Suprapubic skin (tissue), 4 donors: ENCODE data around the gene MRPL54.

Experiments
- POLR2A ChIP-seq, 2 donors: fragments of 450-650 bp; IDR thresholded peaks; one replicate each; pipeline ENCODE4 v1.6.1; 2017; ENCODE audit warnings: antibody characterized with exemption in 2 of 2, mild to moderate bottlenecking in 2 of 2, moderate library complexity in 2 of 2
- POLR2AphosphoS5 ChIP-seq, 3 donors: sonication (generic); formaldehyde crosslinking; IDR thresholded peaks; one replicate each; pipeline ENCODE4 v1.6.1; 2017; ENCODE audit warnings: antibody characterized with exemption in 3 of 3
- TF ChIP-seq, protein P1 (sequence below), 2 donors: fragments of 200-600 bp in 1 of 2; fragments of 450-650 bp in 1 of 2; sonication (generic) in 1 of 2; IDR thresholded peaks; one replicate each; pipeline ENCODE4 v1.5.1; 2016 to 2019; ENCODE audit warnings: antibody characterized with exemption in 2 of 2, mild to moderate bottlenecking in 1 of 2, moderate library complexity in 1 of 2

DNA sequence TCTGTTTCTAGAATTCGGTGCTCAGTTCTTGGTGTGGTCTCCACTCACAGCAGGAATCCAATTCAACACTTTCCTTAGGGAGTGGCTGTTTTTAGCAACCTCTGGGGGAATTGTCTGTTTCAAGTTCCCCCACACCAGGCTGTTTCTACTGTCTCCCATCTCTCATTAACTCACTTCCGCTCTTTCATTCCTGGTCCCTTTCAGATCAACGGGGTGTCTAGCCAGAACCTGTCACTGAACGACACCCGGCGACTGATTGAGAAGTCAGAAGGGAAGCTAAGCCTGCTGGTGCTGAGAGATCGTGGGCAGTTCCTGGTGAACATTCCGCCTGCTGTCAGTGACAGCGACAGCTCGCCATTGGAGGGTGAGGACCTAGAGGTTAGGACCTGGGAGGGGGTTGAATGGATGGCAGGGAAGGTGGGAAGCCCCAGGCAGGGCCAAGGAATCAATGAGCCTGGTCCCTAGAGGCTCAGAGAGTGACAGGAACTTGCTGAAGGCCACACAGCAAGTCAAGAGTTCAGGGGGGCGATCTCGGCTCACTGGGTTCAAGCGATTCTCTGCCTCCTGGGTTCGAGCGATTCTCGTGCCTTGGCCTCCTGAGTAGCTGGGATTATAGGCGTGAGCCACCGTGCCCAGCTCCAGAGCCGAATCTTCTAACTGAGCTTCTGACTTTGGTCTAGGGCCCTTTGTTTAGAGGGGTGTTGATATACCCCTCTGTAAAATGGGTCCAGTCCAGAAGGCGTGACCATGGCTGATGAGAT lies 28.8 kb upstream of the MRPL54 start:
- TF ChIP-seq, protein P1, sequence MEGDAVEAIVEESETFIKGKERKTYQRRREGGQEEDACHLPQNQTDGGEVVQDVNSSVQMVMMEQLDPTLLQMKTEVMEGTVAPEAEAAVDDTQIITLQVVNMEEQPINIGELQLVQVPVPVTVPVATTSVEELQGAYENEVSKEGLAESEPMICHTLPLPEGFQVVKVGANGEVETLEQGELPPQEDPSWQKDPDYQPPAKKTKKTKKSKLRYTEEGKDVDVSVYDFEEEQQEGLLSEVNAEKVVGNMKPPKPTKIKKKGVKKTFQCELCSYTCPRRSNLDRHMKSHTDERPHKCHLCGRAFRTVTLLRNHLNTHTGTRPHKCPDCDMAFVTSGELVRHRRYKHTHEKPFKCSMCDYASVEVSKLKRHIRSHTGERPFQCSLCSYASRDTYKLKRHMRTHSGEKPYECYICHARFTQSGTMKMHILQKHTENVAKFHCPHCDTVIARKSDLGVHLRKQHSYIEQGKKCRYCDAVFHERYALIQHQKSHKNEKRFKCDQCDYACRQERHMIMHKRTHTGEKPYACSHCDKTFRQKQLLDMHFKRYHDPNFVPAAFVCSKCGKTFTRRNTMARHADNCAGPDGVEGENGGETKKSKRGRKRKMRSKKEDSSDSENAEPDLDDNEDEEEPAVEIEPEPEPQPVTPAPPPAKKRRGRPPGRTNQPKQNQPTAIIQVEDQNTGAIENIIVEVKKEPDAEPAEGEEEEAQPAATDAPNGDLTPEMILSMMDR (IDR thresholded peaks at IDR 0.05), result no peak
- no peak for TF ChIP-seq POLR2AphosphoS5 (IDR thresholded peaks at IDR 0.05)
- no peak for TF ChIP-seq POLR2A (IDR thresholded peaks at IDR 0.05)
